GM23338 (cell line): ENCODE measurements around the gene COL8A2. TPM values are rescaled to one million over a fixed set of nuclear protein-coding genes. Genes with fewer than 3 reads are reported as not detected.

Source experiments
- ATAC-seq: fragments of 200-7000 bp; cut with Tn5 transposase; 3 replicates; pipeline ENCODE4 v1.9.1; 2020
- DNase-seq: peaks from one replicate; pipeline ENCODE4 v3.0.0-alpha.2; 2015; ENCODE audit warnings: low spot score
- H2AFZ ChIP-seq: fragments of 200-600 bp; sonication (generic); 2 replicates; pipeline ENCODE4 v1.8.0; 2016; ENCODE audit warnings: antibody characterized with exemption, mild to moderate bottlenecking, moderate library complexity
- H3F3A ChIP-seq: fragments of 200-600 bp; sonication (generic); replicated peaks from 2 replicates; pipeline ENCODE4 v1.8.0; 2017; ENCODE audit warnings: antibody characterized with exemption, mixed run types, low read depth
- H3K27ac ChIP-seq: fragments of 200-600 bp; sonication (generic); 2 replicates; pipeline ENCODE4 v1.6.1; 2016; ENCODE audit warnings: low read depth
- H3K27me3 ChIP-seq: fragments of 200-600 bp; sonication (generic); 2 replicates; pipeline ENCODE4 v1.8.0; 2016; ENCODE audit warnings: mild to moderate bottlenecking, mixed run types, moderate library complexity; ENCODE audit not compliant: insufficient read depth
- H3K36me3 ChIP-seq: fragments of 200-600 bp; sonication (generic); 2 replicates; pipeline ENCODE4 v1.8.0; 2016; ENCODE audit warnings: mild to moderate bottlenecking; ENCODE audit not compliant: insufficient read depth
- H3K4me1 ChIP-seq: fragments of 200-600 bp; sonication (generic); 2 replicates; pipeline ENCODE4 v1.8.0; 2016; ENCODE audit warnings: mild to moderate bottlenecking, moderate library complexity; ENCODE audit not compliant: insufficient read depth
- H3K4me2 ChIP-seq: fragments of 200-600 bp; sonication (generic); 2 replicates; pipeline ENCODE4 v1.7.1; 2017; ENCODE audit warnings: mixed run types
- H3K4me3 ChIP-seq: fragments of 200-600 bp; sonication (generic); 2 replicates; pipeline ENCODE4 v1.6.1; 2016; ENCODE audit warnings: mixed run types
- H3K79me2 ChIP-seq: fragments of 200-600 bp; sonication (generic); replicated peaks from 2 replicates; pipeline ENCODE4 v1.8.0; 2017; ENCODE audit warnings: mild to moderate bottlenecking; ENCODE audit not compliant: insufficient read depth
- H3K9me2 ChIP-seq: fragments of 200-600 bp; sonication (generic); 2 replicates; pipeline ENCODE4 v1.8.0; 2017; ENCODE audit not compliant: insufficient read depth
- H4K20me1 ChIP-seq: fragments of 200-600 bp; sonication (generic); replicated peaks from 2 replicates; pipeline ENCODE4 v1.8.0; 2017; ENCODE audit warnings: mild to moderate bottlenecking; ENCODE audit not compliant: insufficient read depth
- H3K27ac Mint-ChIP-seq: 2 replicates; pipeline ENCODE4 v1.8.0; 2020; ENCODE audit warnings: inconsistent platforms, mild to moderate bottlenecking, moderate library complexity, mixed read lengths
- H3K27me3 Mint-ChIP-seq: 3 replicates; pipeline ENCODE4 v1.8.0; 2022; ENCODE audit warnings: low read depth, mild to moderate bottlenecking, moderate library complexity, mixed read lengths, inconsistent platforms; ENCODE audit not compliant: insufficient read depth, poor library complexity
- H3K36me3 Mint-ChIP-seq: 3 replicates; pipeline ENCODE4 v1.8.0; 2021; ENCODE audit warnings: low read depth, mild to moderate bottlenecking, inconsistent platforms, moderate library complexity, mixed read lengths
- H3K4me1 Mint-ChIP-seq: 3 replicates; pipeline ENCODE4 v1.8.0; 2020; ENCODE audit warnings: mild to moderate bottlenecking, inconsistent platforms, mixed read lengths
- H3K4me3 Mint-ChIP-seq: 3 replicates; pipeline ENCODE4 v1.8.0; 2021; ENCODE audit warnings: moderate library complexity, mild to moderate bottlenecking, inconsistent platforms, mixed read lengths
- H3K9me3 Mint-ChIP-seq: 3 replicates; pipeline ENCODE4 v1.8.0; 2020; ENCODE audit warnings: moderate library complexity, mild to moderate bottlenecking, inconsistent platforms, mixed read lengths
- CREB1 ChIP-seq: fragments of 250-450 bp; sonication (Bioruptor Pico); IDR thresholded peaks from 2 replicates; pipeline ENCODE4 v1.5.0; 2020; ENCODE audit warnings: low read depth, mild to moderate bottlenecking, moderate library complexity
- ETS1 ChIP-seq: IDR thresholded peaks from 2 replicates; pipeline ENCODE4 v1.6.1; 2016; ENCODE audit warnings: antibody characterized with exemption
- EZH2 ChIP-seq: fragments of 200-600 bp; sonication (generic); IDR thresholded peaks from one replicate; pipeline ENCODE4 v1.8.0; 2017; ENCODE audit warnings: antibody characterized with exemption, mild to moderate bottlenecking, low read depth; ENCODE audit not compliant: unreplicated experiment
- EZH2phosphoT487 ChIP-seq: fragments of 200-600 bp; sonication (generic); IDR thresholded peaks from one replicate; pipeline ENCODE4 v1.8.1; 2018; ENCODE audit warnings: antibody characterized with exemption; ENCODE audit not compliant: unreplicated experiment
- JUNB ChIP-seq: IDR thresholded peaks from one replicate; pipeline ENCODE4 v1.6.1; 2016; ENCODE audit warnings: antibody characterized with exemption; ENCODE audit not compliant: unreplicated experiment
- NANOG ChIP-seq: IDR thresholded peaks from 2 replicates; pipeline ENCODE4 v1.6.1; 2016; ENCODE audit warnings: antibody characterized with exemption, borderline replicate concordance
- POLR2AphosphoS5 ChIP-seq: IDR thresholded peaks from 2 replicates; pipeline ENCODE4 v1.6.1; 2016; ENCODE audit warnings: antibody characterized with exemption, low read depth
- REST ChIP-seq: IDR thresholded peaks from one replicate; pipeline ENCODE4 v1.6.1; 2018; ENCODE audit warnings: antibody characterized with exemption; ENCODE audit not compliant: unreplicated experiment
- STAT1 ChIP-seq: IDR thresholded peaks from one replicate; pipeline ENCODE4 v1.6.1; 2016; ENCODE audit warnings: antibody characterized with exemption; ENCODE audit not compliant: unreplicated experiment
- ZNF331 ChIP-seq: fragments of 250-450 bp; sonication (Bioruptor Pico); IDR thresholded peaks from 2 replicates; pipeline ENCODE4 v1.5.0; 2020; ENCODE audit warnings: low read depth, mild to moderate bottlenecking, moderate library complexity
- ZNF462 ChIP-seq: fragments of 250-450 bp; sonication (Bioruptor Pico); IDR thresholded peaks from 2 replicates; pipeline ENCODE4 v1.5.0; 2020; ENCODE audit warnings: mild to moderate bottlenecking, moderate library complexity
- polyA plus RNA-seq: library from polyadenylated mRNA; unstranded; fragments of >200 nt; fragmentation: Nextera tagmentation; extraction: Ambion mirVana; gene quantifications from 2 replicates; pipeline ENCODE4 v1.2.1, GENCODE V29; 2016
- total RNA-seq: library from RNA; depleted of rRNA; stranded (reverse); fragments of >200 nt; shearing (Covaris generic); gene quantifications from 2 replicates; pipeline ENCODE4 v1.2.3, GENCODE V29; 2014

The COL8A2 gene
- total and polyA plus RNA-seq, 2 experiments from 2014 or later, result 0.95 to 4.9 TPM

GRCh38 chr1:36112823-36113222 lies 12.2 kb downstream of the COL8A2 start:
- Mint-ChIP-seq H3K27ac (no peak overlapping the region), H3K27me3 (peaks cover 3% of the 10 kb centered on the region), H3K36me3 (no peaks in the 10 kb centered on the region; the same call in 2 of the 3 replicates), H3K4me3 (no peak overlapping the region), H3K4me1 (no peaks in the 10 kb centered on the region; the same call in 2 of the 3 replicates), H3K9me3 (no peaks in the 10 kb centered on the region)
- Histone ChIP-seq H3K27me3 (no peaks in the 10 kb centered on the region), H4K20me1 (no peaks in the 10 kb centered on the region), H3K4me2 (no peak overlapping the region), H3F3A (no peaks in the 10 kb centered on the region), H3K79me2 (no peaks in the 10 kb centered on the region), H3K4me1 (no peaks in the 10 kb centered on the region), H3K36me3 (no peaks in the 10 kb centered on the region), H3K9me2 (no peaks in the 10 kb centered on the region), H3K4me3 (no peak overlapping the region), H2AFZ (no peak overlapping the region), H3K27ac (no peak overlapping the region)
- TF ChIP-seq ETS1 (no peak), EZH2 (no peak), EZH2phosphoT487 (no peak), POLR2AphosphoS5 (no peak), CREB1 (CRISPR knock-in tag) (no peak), STAT1 (no peak), NANOG (no peak), ZNF331 (CRISPR knock-in tag) (no peak)
- no peak for ATAC-seq
- no peak for DNase-seq

GRCh38 chr1:36111151-36111550 lies 13.9 kb downstream of the COL8A2 start:
- Mint-ChIP-seq H3K36me3 (no peaks in the 10 kb centered on the region; the same call in 2 of the 3 replicates), H3K4me1 (no peaks in the 10 kb centered on the region; the same call in 2 of the 3 replicates)
- ATAC-seq, result no peak

More at GRCh38 chr1:36111151-36111550, 13.9 kb downstream of the COL8A2 start:
- Histone ChIP-seq H3F3A (no peaks in the 10 kb centered on the region), H3K79me2 (no peaks in the 10 kb centered on the region), H3K4me1 (no peaks in the 10 kb centered on the region), H4K20me1 (no peaks in the 10 kb centered on the region), H3K9me2 (no peaks in the 10 kb centered on the region), H3K27ac (no peak overlapping the region), H3K27me3 (no peaks in the 10 kb centered on the region), H3K4me2 (no peak overlapping the region), H2AFZ (no peak overlapping the region), H3K4me3 (no peak overlapping the region), H3K36me3 (no peaks in the 10 kb centered on the region)
- no peak for DNase-seq
- TF ChIP-seq REST, result no peak
- TF ChIP-seq EZH2phosphoT487, result no peak
- TF ChIP-seq ETS1, result no peak
- no peak for TF ChIP-seq ZNF462 (CRISPR knock-in tag)
- no peak for TF ChIP-seq JUNB
- TF ChIP-seq NANOG, result no peak
- H3K9me3 Mint-ChIP-seq, result no peaks in the 10 kb centered on the region
- H3K4me3 Mint-ChIP-seq, result no peak overlapping the region
- peaks cover 5% of the 10 kb centered on the region for H3K27me3 Mint-ChIP-seq
- no peak overlapping the region for H3K27ac Mint-ChIP-seq
